IPS-NIHi7 (cell line): ENCODE data around the gene ZNF423.

ENCODE experiments used
- DNase-seq: peaks from one replicate; pipeline ENCODE4 v3.0.0; 2012; ENCODE audit warnings: mixed read lengths; ENCODE audit errors: extremely low spot score

ZNF423 gene

DNA sequence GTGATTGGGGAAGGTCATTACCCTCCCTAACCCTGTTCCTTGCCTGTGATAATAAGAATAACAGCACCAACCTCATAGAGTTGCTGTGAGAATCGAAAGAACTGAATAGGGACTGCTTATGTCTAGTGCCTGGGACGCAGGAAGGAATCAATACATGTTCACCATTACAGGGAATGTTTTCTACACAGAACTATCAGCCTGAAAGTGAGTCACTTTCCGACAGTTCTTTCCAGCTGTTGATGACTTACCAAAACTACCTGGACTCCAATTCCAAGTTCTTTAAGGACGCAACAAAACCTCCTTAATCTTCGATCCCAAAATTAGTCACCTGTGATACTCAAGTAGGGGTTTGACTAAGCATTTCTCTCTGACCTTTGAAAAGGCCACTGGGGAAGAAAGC lies 29.4 kb downstream of the ZNF423 start:
- no peak for DNase-seq

GRCh38 chr16:49825041-49825440 lies 30.9 kb downstream of the ZNF423 start:
- no peak for DNase-seq

- no peak for DNase-seq
These were observed 31.3 kb downstream of the ZNF423 start for GRCh38 chr16:49824593-49824992.

GRCh38 chr16:49822649-49823370 lies 33.1 kb downstream of the ZNF423 start:
- DNase-seq: no peak

DNA sequence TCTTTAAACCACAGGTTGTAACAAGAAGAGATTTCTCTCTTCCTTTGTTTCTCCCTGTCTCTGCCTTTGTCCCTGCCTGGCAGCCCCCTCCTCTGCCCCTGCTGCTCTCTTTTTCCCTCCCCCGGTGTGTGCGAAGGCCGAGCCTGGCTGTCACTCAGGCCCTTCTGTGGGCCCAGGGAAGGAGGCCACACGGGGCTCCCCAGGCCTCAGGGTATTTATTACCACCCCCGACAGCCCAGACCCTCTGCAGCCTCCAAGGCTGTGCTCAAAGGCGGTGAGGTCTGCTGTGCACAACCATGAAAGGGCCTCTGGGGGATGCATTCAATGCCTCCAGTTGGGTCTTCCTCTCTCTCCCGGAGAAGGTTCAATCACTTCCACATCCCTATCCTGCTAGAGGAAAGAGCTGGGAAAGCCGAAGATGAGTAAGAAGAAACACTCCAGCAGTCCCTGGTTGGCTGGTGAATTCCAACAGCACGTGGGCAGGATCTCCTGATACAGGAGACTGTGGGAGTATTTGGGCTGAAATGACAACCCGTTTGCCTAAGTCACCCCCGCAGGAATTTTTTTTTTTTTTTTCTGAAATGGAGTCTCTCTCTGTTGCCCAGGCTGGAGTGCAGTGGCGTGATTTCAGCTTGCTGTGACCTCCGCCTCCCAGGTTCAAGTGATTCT lies 34.2 kb downstream of the ZNF423 start:
- no peak for DNase-seq

GRCh38 chr16:49821156-49821555 lies 34.8 kb downstream of the ZNF423 start:
- DNase-seq: no peak

GRCh38 chr16:49817754-49818507 lies 38.0 kb downstream of the ZNF423 start:
- DNase-seq: no peak

- no peak for DNase-seq
These were observed 39.0 kb downstream of the ZNF423 start for GRCh38 chr16:49816875-49817274.

GRCh38 chr16:49811644-49812334 lies 44.1 kb downstream of the ZNF423 start:
- DNase-seq: peak; percentile 64

- no peak for DNase-seq
These were observed 45.1 kb downstream of the ZNF423 start for GRCh38 chr16:49810831-49811230.

DNA sequence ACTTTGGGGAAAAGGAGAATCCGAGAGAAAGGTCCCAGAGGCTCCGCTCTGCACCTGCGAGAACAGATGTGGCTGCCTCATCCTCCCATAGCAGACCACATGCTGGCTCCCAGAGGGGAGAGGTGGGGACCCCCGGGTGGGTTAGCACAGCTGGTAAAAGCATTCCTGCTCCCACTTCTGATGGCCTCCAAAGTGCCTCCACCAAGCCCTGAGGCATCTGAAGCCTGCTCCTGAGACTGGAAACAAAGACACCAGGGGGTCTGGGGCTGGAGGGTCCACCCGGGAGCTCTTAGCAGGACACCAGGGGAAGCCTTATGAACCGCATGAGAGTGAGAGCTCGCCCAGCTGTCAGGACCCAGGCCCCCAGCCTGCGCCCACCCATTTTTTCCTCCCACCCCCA lies 46.4 kb downstream of the ZNF423 start:
- DNase-seq: no peak

GRCh38 chr16:49809062-49809461 lies 46.9 kb downstream of the ZNF423 start:
- no peak for DNase-seq

DNA sequence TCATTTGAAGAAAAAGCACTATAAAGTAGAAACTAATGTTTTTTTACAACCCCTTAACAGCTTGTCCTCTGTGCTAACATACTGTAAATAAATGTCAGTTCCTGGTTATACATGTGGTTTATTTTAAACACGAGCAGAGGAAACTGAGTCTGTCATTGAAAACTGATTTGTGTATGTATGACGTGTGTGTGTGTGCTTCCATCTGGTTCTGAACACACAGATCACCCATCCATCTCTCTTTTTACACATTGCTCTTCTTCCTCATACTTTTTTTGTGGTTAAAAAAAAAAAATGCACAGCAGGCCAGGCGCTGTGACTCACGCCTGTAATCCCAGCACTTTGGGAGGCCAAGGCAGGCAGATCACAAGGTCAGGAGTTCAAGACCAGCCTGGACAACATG lies 49.5 kb downstream of the ZNF423 start:
- DNase-seq: no peak

DNA sequence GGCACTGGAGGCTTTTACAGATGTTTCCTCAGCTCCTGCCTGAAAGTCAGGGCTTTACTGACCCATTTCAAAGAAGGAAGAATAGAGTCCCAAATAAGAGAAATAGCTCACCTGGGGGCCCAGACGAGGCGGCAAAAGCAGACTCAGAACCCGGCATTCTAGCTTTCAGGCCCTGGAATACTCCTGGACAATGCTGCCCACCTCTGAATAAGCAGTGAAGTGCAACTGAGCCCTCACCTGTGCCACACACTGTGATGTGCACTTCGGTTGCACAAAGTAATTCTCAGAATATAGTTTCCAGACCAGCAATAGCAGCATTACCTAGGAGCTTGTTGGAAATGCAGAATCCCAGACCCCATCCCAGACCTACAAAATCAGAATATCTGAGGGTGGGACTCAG lies 54.6 kb downstream of the ZNF423 start:
- DNase-seq: no peak

GRCh38 chr16:49800876-49801275 lies 55.0 kb downstream of the ZNF423 start:
- DNase-seq: no peak

DNA sequence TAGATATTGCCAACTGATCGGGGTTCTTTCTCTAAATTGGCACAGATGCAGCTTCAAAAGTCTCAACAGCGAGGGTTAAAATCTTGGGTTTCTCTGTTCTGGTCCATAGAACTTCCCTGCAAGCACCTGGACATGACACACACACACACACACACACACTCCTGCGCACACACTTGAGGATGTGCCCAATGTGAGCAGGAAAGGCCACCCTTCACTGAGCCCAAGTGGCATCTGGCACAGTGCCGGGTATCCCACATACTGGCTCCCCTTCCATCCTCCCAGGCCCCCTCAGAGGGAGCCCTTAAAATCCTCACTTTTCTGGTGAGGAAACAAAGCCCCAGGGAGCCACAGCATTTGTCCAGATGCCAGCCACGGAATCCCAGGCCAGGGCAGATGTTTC lies 55.5 kb downstream of the ZNF423 start:
- DNase-seq: no peak

GRCh38 chr16:49799172-49799571 lies 56.7 kb downstream of the ZNF423 start:
- DNase-seq: peak; percentile 64

- no peak for DNase-seq
These were observed 60.4 kb downstream of the ZNF423 start for GRCh38 chr16:49795513-49795912.

- no peak for DNase-seq
These were observed 62.7 kb downstream of the ZNF423 start for GRCh38 chr16:49793244-49793643.

GRCh38 chr16:49789616-49790015 lies 66.3 kb downstream of the ZNF423 start:
- DNase-seq: no peak

DNA sequence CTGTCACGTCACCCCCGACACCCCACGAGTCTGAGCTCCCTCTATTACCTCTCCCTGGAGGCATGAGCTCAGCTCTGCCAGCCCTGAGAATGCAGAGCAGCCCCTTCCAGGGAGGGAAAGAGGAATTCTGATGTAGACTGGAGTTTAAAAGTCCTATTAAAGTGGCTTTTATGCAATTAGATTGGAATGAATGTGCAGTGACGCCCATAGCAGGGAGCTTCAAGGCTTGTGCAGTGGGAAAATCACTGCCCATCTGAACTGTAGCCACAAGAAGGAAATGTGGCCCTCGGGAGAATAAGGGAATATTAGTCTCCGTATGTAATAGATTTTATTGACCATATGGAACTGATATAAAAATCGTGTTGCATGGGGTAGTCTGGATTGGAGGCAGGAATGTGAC lies 66.9 kb downstream of the ZNF423 start:
- no peak for DNase-seq

GRCh38 chr16:49788572-49788971 lies 67.3 kb downstream of the ZNF423 start:
- no peak for DNase-seq
